Spleen (tissue), 11 donors: ENCODE measurements around the gene PNMA1. TPM values are rescaled to one million over a fixed set of nuclear protein-coding genes. Genes with fewer than 3 reads are reported as not detected.

Experiments used
- DNase-seq: peaks from one replicate; pipeline ENCODE4 v3.0.0-alpha.2; 2020
- H3K27ac ChIP-seq, 8 donors: fragments of 200-600 bp; sonication (generic) in 7 of 8; 1 replicate in 4 of 8; 2 replicates in 4 of 8; pipeline versions ENCODE4 v1.5.0 to v1.8.0; 2016 to 2021; ENCODE audit warnings: inconsistent platforms in 4 of 8, mild to moderate bottlenecking in 4 of 8, moderate library complexity in 1 of 8
- H3K27me3 ChIP-seq, 7 donors: fragments of 200-600 bp; sonication (generic) in 6 of 7; replicated peaks in 1 of 7; 1 replicate in 4 of 7; 2 replicates in 3 of 7; pipeline versions ENCODE4 v1.5.0 to v1.8.0; 2016 to 2021; ENCODE audit warnings: inconsistent platforms in 3 of 7, mild to moderate bottlenecking in 1 of 7
- H3K36me3 ChIP-seq, 6 donors: fragments of 200-600 bp; sonication (generic) in 5 of 6; 1 replicate in 4 of 6; 2 replicates in 2 of 6; pipeline versions ENCODE4 v1.5.0 to v1.8.0; 2016 to 2021; ENCODE audit warnings: inconsistent platforms in 2 of 6
- H3K4me1 ChIP-seq, 6 donors: fragments of 200-600 bp; sonication (generic) in 5 of 6; 1 replicate in 3 of 6; 2 replicates in 3 of 6; pipeline versions ENCODE4 v1.5.0 to v1.8.0; 2016 to 2021; ENCODE audit warnings: inconsistent platforms in 3 of 6
- H3K4me3 ChIP-seq, 8 donors: fragments of 200-600 bp; sonication (generic) in 7 of 8; 1 replicate in 4 of 8; 2 replicates in 4 of 8; pipeline versions ENCODE4 v1.5.0 to v1.8.0; 2016 to 2021; ENCODE audit warnings: inconsistent platforms in 4 of 8, mild to moderate bottlenecking in 4 of 8, moderate library complexity in 2 of 8
- H3K9me3 ChIP-seq, 8 donors: fragments of 200-600 bp; sonication (generic) in 7 of 8; 1 replicate in 4 of 8; 2 replicates in 4 of 8; pipeline versions ENCODE4 v1.5.0 to v1.8.0; 2016 to 2021; ENCODE audit warnings: inconsistent platforms in 4 of 8
- CTCF ChIP-seq, 11 experiments: fragments of 200-600 bp in 7 of 11; fragments of 450-650 bp in 4 of 11; sonication (generic) in 4 of 11; IDR thresholded peaks in 8 of 11; conservative IDR thresholded peaks in 3 of 11; 1 replicate in 7 of 11; 2 replicates in 4 of 11; pipeline versions ENCODE4 v1.4.0 to v1.8.0; 2016 to 2021; ENCODE audit warnings: antibody characterized with exemption in 11 of 11, inconsistent platforms in 4 of 11, mild to moderate bottlenecking in 1 of 11
- POLR2A ChIP-seq, 3 donors: fragments of 450-650 bp; IDR thresholded peaks; one replicate each; pipeline ENCODE4 v1.5.1; 2017; ENCODE audit warnings: antibody characterized with exemption in 3 of 3, mild to moderate bottlenecking in 1 of 3
- POLR2AphosphoS5 ChIP-seq, 3 donors: sonication (generic); formaldehyde crosslinking; IDR thresholded peaks; one replicate each; pipeline ENCODE4 v1.5.1; 2017; ENCODE audit warnings: antibody characterized with exemption in 3 of 3
- WGBS, 5 donors: extraction: QIAGEN DNeasy Blood & Tissue Kit in 3 of 5; methylation state at CpG; one replicate each; pipeline versions ENCODE4 v1.1.5 to v1.1.7; 2013 to 2018; 5-methylcytosine and 5-hydroxymethylcytosine counted together
- intact Hi-C: fragments of 100-400 bp; cut with DNase I; formaldehyde crosslinking; loops from one replicate; pipeline ENCODE4 v1.15.0; 2023; ENCODE audit warnings: low total_unique reads
- polyA plus RNA-seq, 3 donors: library from polyadenylated mRNA; stranded (reverse); fragments of 200-250 nt; gene quantifications; one replicate each; pipeline ENCODE4 v1.2.1, GENCODE V29; 2013
- total RNA-seq, 7 donors: library from RNA; depleted of rRNA in 3 of 7; stranded (reverse); fragments of >200 nt in 3 of 7; fragmentation: NEBNext Ultra II Directional in 4 of 7; extraction: Animal tissue kit (Norgen Biotek cat#: 25700) in 4 of 7; gene quantifications; one replicate each; pipeline versions ENCODE4 v1.1.0 to v1.2.1, GENCODE V29; 2016 to 2021
- donor health status: healthy with polysubstance abuse.
- donor health status: DM: no; HTN: no; CAD: no; lungs with moderate emphysema.
- donor health status: DM: no; HTN: no; CAD: no.
- donor health status: Bipolar disorder and iron deficiency.
- donor health status: healthy.
- donor health status: DM: no; HTN: no; CAD: no.
- donor health status: DM: yes; HTN: yes; CAD: no.

Gene PNMA1
- total and polyA plus RNA-seq, 10 donors = 13.1 to 31.8 (median 22.2) TPM

DNA sequence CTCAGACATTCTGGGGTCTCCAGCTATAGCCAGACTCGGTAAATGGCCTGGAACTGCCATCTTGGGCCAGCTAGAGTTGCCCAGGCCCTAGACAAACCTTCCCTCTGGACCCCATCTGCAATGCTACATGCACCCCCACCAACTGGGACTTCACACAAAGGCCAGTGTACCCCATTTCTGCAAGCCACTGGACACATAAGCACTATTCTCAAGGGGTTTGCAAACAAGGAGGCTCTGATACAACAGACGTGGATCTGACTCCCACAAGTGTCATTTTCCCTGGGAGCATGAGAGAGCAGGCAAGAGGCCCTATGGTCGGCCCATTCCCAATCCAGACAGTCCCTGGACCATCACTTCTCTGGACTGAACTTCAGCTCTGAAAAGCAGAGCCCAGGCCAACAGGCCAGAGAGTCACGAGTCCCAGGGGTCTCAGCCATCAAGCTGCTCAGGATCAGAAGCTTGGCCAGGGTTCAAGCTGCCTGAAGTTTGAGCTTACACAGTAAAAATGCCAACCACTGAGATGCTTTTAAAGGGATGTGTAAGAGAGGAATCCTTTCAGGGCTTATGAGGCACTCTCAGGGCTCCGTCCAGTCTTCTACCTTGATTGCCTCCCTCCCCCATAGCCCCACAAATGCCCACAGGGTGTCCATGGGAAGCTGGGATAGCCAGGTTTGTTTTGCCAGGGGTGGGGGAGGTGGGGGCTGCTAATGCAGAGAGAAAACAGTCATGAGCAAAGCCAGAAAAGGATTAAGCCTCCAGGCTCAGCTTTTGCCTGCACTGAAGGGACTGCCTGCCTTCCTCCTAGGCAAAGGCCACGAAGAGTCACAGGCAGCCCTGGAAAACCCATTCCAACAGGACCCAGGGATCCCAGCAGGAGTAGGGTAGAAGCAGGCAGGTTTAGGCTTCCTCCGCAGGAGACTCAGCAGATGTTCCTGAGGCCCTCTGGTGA lies 31.7 kb upstream of the PNMA1 start:
- H3K4me3 ChIP-seq = peak overlapping the region in 1 of 8 donors; percentile 18
- H3K36me3 ChIP-seq = peaks cover 0 to 5% (median 0%) of the 10 kb centered on the region in 6 donors
- peaks cover 95 to 100% (median 100%) of the 10 kb centered on the region in 6 donors for H3K4me1 ChIP-seq
- no peaks in the 10 kb centered on the region for H3K27me3 ChIP-seq
- intact Hi-C loops = no loop called here
- TF ChIP-seq POLR2A (IDR thresholded peaks at IDR 0.05) = no peak
- no peak for TF ChIP-seq CTCF (IDR thresholded peaks at IDR 0.05 in 8 of 11, conservative IDR thresholded peaks at IDR 0.05 in 3 of 11)
- no peak for TF ChIP-seq POLR2AphosphoS5 (IDR thresholded peaks at IDR 0.05)
- 63 to 86% (median 75%) methylated on average over 6 to 7 of the region's 7 CpGs for WGBS, 5 donors
- H3K9me3 ChIP-seq = no peaks in the 10 kb centered on the region
- DNase-seq = peak; percentile 40
- peak overlapping the region; percentile 30 to 97 (median 84) for H3K27ac ChIP-seq

- intact Hi-C loops = no loop called here
- Histone ChIP-seq H3K36me3 (peaks cover 0 to 11% (median 0%) of the 10 kb centered on the region in 6 donors), H3K9me3 (no peaks in the 10 kb centered on the region), H3K4me3 (no peak overlapping the region), H3K4me1 (peaks cover 95 to 100% (median 100%) of the 10 kb centered on the region in 6 donors), H3K27me3 (no peaks in the 10 kb centered on the region), H3K27ac (peak overlapping the region; percentile 30 to 97 (median 84))
- DNase-seq = peak; percentile 77
- 51 to 83% (median 58%) methylated on average over 3 to 6 of the region's 6 CpGs for WGBS, 5 donors
- TF ChIP-seq CTCF (IDR thresholded peaks at IDR 0.05 in 8 of 11, conservative IDR thresholded peaks at IDR 0.05 in 3 of 11) (no peak), POLR2AphosphoS5 (IDR thresholded peaks at IDR 0.05) (no peak), POLR2A (IDR thresholded peaks at IDR 0.05) (no peak)
Observed at GRCh38 chr14:73744874-73745529, 30.8 kb upstream of the PNMA1 start.

DNA sequence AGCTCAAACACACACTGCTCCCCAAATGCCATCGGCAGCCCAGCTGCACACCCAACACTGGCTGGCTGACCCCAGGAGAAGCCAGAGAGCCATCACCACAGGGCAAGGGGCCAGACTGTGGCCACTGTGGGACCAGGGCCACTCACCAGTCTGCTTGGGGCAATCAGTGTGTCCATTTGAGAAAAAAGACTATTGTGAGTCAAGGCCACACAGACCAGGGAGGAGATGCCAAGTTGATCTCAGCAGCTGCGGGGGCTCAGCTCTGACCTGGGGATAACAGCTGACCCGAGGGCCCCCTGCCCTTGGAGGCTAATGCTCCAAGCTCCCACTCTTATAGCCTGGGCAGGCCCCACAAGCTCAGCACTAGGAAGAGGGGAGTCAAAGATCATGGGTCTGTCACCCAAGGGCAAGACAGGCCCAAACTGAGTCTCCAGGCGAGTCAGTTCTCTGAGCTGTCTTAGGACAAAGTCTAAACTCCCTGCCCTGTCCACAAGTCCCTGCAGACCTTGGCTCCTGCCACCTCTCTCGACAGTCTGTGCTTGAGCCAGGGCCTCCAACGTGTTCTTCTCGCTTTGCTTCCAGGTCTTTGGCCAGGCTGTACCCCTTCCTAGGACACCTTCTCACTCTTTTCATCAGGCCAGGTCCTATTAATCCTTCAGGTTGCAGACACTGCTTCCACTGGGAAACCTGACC lies 30.1 kb upstream of the PNMA1 start:
- H3K36me3 ChIP-seq = peaks cover 0 to 18% (median 7%) of the 10 kb centered on the region in 6 donors
- WGBS, 5 donors = 36 to 48% (median 42%) methylated on average over 4 to 7 of the region's 7 CpGs
- peaks cover 95 to 100% (median 100%) of the 10 kb centered on the region in 6 donors for H3K4me1 ChIP-seq
- H3K9me3 ChIP-seq = no peaks in the 10 kb centered on the region
- TF ChIP-seq POLR2AphosphoS5 (IDR thresholded peaks at IDR 0.05) (no peak), CTCF (IDR thresholded peaks at IDR 0.05 in 8 of 11, conservative IDR thresholded peaks at IDR 0.05 in 3 of 11) (no peak), POLR2A (IDR thresholded peaks at IDR 0.05) (no peak)
- DNase-seq = peak; percentile 79
- H3K4me3 ChIP-seq = peak overlapping the region in 4 of 8 donors; percentile 7 to 64 (median 14)
- H3K27ac ChIP-seq = peak overlapping the region; percentile 30 to 97 (median 84)
- intact Hi-C loops = no loop called here
- no peaks in the 10 kb centered on the region for H3K27me3 ChIP-seq
